Lower lobe of right lung (tissue), 2 donors: ENCODE data around the gene SLC12A3. TPM values are rescaled to one million over a fixed set of nuclear protein-coding genes. Genes with fewer than 3 reads are reported as not detected.

Source experiments
- ATAC-seq, 2 donors: fragments of 200-7000 bp; cut with Tn5 transposase; one replicate each; pipeline ENCODE4 v1.9.1; 2020 to 2022; ENCODE audit warnings: mild to moderate bottlenecking in 2 of 2, moderate library complexity in 2 of 2
- DNase-seq: peaks from one replicate; pipeline ENCODE4 v3.0.0-alpha.2; 2020
- H3K27ac ChIP-seq: fragments of 200-600 bp; one replicate; pipeline ENCODE4 v1.8.0; 2022
- H3K27me3 ChIP-seq: fragments of 200-600 bp; one replicate; pipeline ENCODE4 v1.8.0; 2022; ENCODE audit warnings: low read depth
- H3K36me3 ChIP-seq: fragments of 200-600 bp; one replicate; pipeline ENCODE4 v1.8.0; 2022; ENCODE audit warnings: mild to moderate bottlenecking
- H3K4me1 ChIP-seq: fragments of 200-600 bp; one replicate; pipeline ENCODE4 v1.8.0; 2022
- H3K4me3 ChIP-seq: fragments of 200-600 bp; one replicate; pipeline ENCODE4 v1.8.0; 2022; ENCODE audit warnings: mild to moderate bottlenecking
- H3K9me3 ChIP-seq: fragments of 200-600 bp; one replicate; pipeline ENCODE4 v1.8.0; 2022
- CTCF ChIP-seq: fragments of 200-600 bp; IDR thresholded peaks from one replicate; pipeline ENCODE4 v1.8.0; 2022; ENCODE audit warnings: antibody characterized with exemption, mild to moderate bottlenecking
- intact Hi-C: fragments of 100-400 bp; cut with DNase I; formaldehyde crosslinking; loops from one replicate; pipeline ENCODE4 v1.11.0; 2022
- total RNA-seq: library from RNA; stranded (reverse); fragmentation: NEBNext Ultra II Directional; extraction: Animal tissue kit (Norgen Biotek cat#: 25700); gene quantifications from one replicate; pipeline ENCODE4 v1.2.1, GENCODE V29; 2021
- donor health status: DM: no; HTN: yes; CAD: no; lungs with severe emphysema.

The SLC12A3 gene
- total RNA-seq, 1 donor from 2014 or later, result not detected

GRCh38 chr16:56903866-56904265 is 38.9 kb downstream of the SLC12A3 start:
- ATAC-seq, result no peak
- no peaks in the 10 kb centered on the region for H3K36me3 ChIP-seq
- intact Hi-C loops, result no loop called here
- H3K27me3 ChIP-seq, result no peaks in the 10 kb centered on the region
- TF ChIP-seq CTCF, result no peak
- H3K4me3 ChIP-seq, result no peak overlapping the region
- DNase-seq, result no peak
- no peak overlapping the region for H3K27ac ChIP-seq
- no peaks in the 10 kb centered on the region for H3K4me1 ChIP-seq
- H3K9me3 ChIP-seq, result no peaks in the 10 kb centered on the region

- Histone ChIP-seq H3K36me3 (no peaks in the 10 kb centered on the region), H3K9me3 (no peaks in the 10 kb centered on the region), H3K27ac (no peak overlapping the region), H3K27me3 (no peaks in the 10 kb centered on the region), H3K4me3 (no peak overlapping the region), H3K4me1 (peaks cover 30% of the 10 kb centered on the region)
- intact Hi-C loops, result no loop called here
- no peak for DNase-seq
- no peak for ATAC-seq
- TF ChIP-seq CTCF, result no peak
These were observed 42.4 kb downstream of the SLC12A3 start for GRCh38 chr16:56907401-56907800.

- Histone ChIP-seq H3K9me3 (no peaks in the 10 kb centered on the region), H3K36me3 (no peaks in the 10 kb centered on the region), H3K27ac (no peak overlapping the region), H3K4me1 (peaks cover 48% of the 10 kb centered on the region), H3K27me3 (no peaks in the 10 kb centered on the region), H3K4me3 (no peak overlapping the region)
- TF ChIP-seq CTCF, result no peak
- no peak for DNase-seq
- no peak for ATAC-seq
- intact Hi-C loops, result no loop called here
These were observed 44.5 kb downstream of the SLC12A3 start for GRCh38 chr16:56909527-56909979.

- DNase-seq, result no peak
- no peak for ATAC-seq
- Histone ChIP-seq H3K27me3 (no peaks in the 10 kb centered on the region), H3K27ac (no peak overlapping the region), H3K36me3 (no peaks in the 10 kb centered on the region), H3K4me3 (no peak overlapping the region), H3K4me1 (peaks cover 51% of the 10 kb centered on the region), H3K9me3 (no peaks in the 10 kb centered on the region)
- intact Hi-C loops, result no loop called here
- no peak for TF ChIP-seq CTCF
These were observed 45.1 kb downstream of the SLC12A3 start for GRCh38 chr16:56910112-56910511.

- Histone ChIP-seq H3K27me3 (no peaks in the 10 kb centered on the region), H3K9me3 (no peaks in the 10 kb centered on the region), H3K4me3 (no peak overlapping the region), H3K4me1 (peaks cover 56% of the 10 kb centered on the region), H3K27ac (peak overlapping the region; percentile 64), H3K36me3 (no peaks in the 10 kb centered on the region)
- no peak for DNase-seq
- no peak for TF ChIP-seq CTCF
- ATAC-seq, result peak; percentile 57 to 72
- intact Hi-C loops, result no loop called here
These were observed 45.9 kb downstream of the SLC12A3 start for GRCh38 chr16:56910654-56911539.
